HEK293 (cell line): ENCODE data around the gene CLCN7.

ENCODE experiments used
- GLI2 ChIP-seq: fragments of 450-650 bp; formaldehyde crosslinking; IDR thresholded peaks from 2 replicates; pipeline ENCODE4; 2017; ENCODE audit warnings: missing biosample characterization, missing genetic modification characterization, low read depth, borderline replicate concordance
- KLF8 ChIP-seq: fragments of 450-650 bp; formaldehyde crosslinking; IDR thresholded peaks from 2 replicates; pipeline ENCODE4 v1.5.1; 2016; ENCODE audit warnings: missing biosample characterization, missing genetic modification characterization
- PRDM10 ChIP-seq: fragments of 450-650 bp; formaldehyde crosslinking; IDR thresholded peaks from 2 replicates; pipeline ENCODE4 v1.5.1; 2016; ENCODE audit warnings: missing biosample characterization, missing genetic modification characterization
- SP3 ChIP-seq: fragments of 450-650 bp; formaldehyde crosslinking; IDR thresholded peaks from 2 replicates; pipeline ENCODE4 v1.5.1; 2016; ENCODE audit warnings: missing biosample characterization, missing genetic modification characterization
- WT1 ChIP-seq: fragments of 450-650 bp; formaldehyde crosslinking; IDR thresholded peaks from 2 replicates; pipeline ENCODE4 v1.5.1; 2016; ENCODE audit warnings: missing biosample characterization, missing genetic modification characterization
- YY2 ChIP-seq: fragments of 450-650 bp; formaldehyde crosslinking; IDR thresholded peaks from 2 replicates; pipeline ENCODE4 v1.5.1; 2016; ENCODE audit warnings: missing biosample characterization, missing genetic modification characterization
- ZBTB17 ChIP-seq: fragments of 450-650 bp; formaldehyde crosslinking; IDR thresholded peaks from 2 replicates; pipeline ENCODE4 v1.5.1; 2016; ENCODE audit warnings: missing biosample characterization, missing genetic modification characterization
- ZBTB20 ChIP-seq: fragments of 450-650 bp; formaldehyde crosslinking; IDR thresholded peaks from 2 replicates; pipeline ENCODE4 v1.5.1; 2016; ENCODE audit warnings: missing biosample characterization, missing genetic modification characterization
- ZEB2 ChIP-seq: fragments of 450-650 bp; formaldehyde crosslinking; IDR thresholded peaks from 2 replicates; pipeline ENCODE4 v1.5.1; 2016; ENCODE audit warnings: missing biosample characterization, missing genetic modification characterization
- ZNF112 ChIP-seq: fragments of 450-650 bp; formaldehyde crosslinking; IDR thresholded peaks from 2 replicates; pipeline ENCODE4 v1.5.0; 2017; ENCODE audit warnings: missing biosample characterization, missing genetic modification characterization
- ZNF114 ChIP-seq: fragments of 450-650 bp; formaldehyde crosslinking; IDR thresholded peaks from 2 replicates; pipeline ENCODE4 v1.5.0; 2017; ENCODE audit warnings: missing biosample characterization, missing genetic modification characterization
- ZNF140 ChIP-seq: fragments of 450-650 bp; formaldehyde crosslinking; IDR thresholded peaks from 2 replicates; pipeline ENCODE4 v1.5.1; 2016; ENCODE audit warnings: missing biosample characterization, missing genetic modification characterization
- ZNF155 ChIP-seq: fragments of 450-650 bp; formaldehyde crosslinking; IDR thresholded peaks from 2 replicates; pipeline ENCODE4 v1.5.1; 2016; ENCODE audit warnings: missing biosample characterization, missing genetic modification characterization
- ZNF157 ChIP-seq: fragments of 450-650 bp; formaldehyde crosslinking; IDR thresholded peaks from 2 replicates; pipeline ENCODE4 v1.5.1; 2016; ENCODE audit warnings: missing biosample characterization, missing genetic modification characterization
- ZNF16 ChIP-seq: fragments of 450-650 bp; formaldehyde crosslinking; IDR thresholded peaks from 2 replicates; pipeline ENCODE4 v1.5.1; 2016; ENCODE audit warnings: low read depth, missing biosample characterization, missing genetic modification characterization
- ZNF184 ChIP-seq: fragments of 450-650 bp; IDR thresholded peaks from 2 replicates; pipeline ENCODE4 v1.5.1; 2018; ENCODE audit warnings: missing biosample characterization, mild to moderate bottlenecking, missing genetic modification characterization
- ZNF19 ChIP-seq: fragments of 450-650 bp; formaldehyde crosslinking; IDR thresholded peaks from 2 replicates; pipeline ENCODE4; 2016; ENCODE audit warnings: missing biosample characterization, missing genetic modification characterization, low read depth
- ZNF248 ChIP-seq: fragments of 450-650 bp; formaldehyde crosslinking; IDR thresholded peaks from 2 replicates; pipeline ENCODE4 v1.5.1; 2017; ENCODE audit warnings: missing biosample characterization, missing genetic modification characterization
- ZNF449 ChIP-seq: fragments of 450-650 bp; formaldehyde crosslinking; IDR thresholded peaks from 2 replicates; pipeline ENCODE4 v1.5.1; 2017; ENCODE audit warnings: missing biosample characterization, mild to moderate bottlenecking, missing genetic modification characterization, moderate library complexity
- ZNF530 ChIP-seq: fragments of 450-650 bp; formaldehyde crosslinking; IDR thresholded peaks from 2 replicates; pipeline ENCODE4 v1.5.1; 2016; ENCODE audit warnings: low read depth, missing biosample characterization, missing genetic modification characterization
- ZNF555 ChIP-seq: fragments of 450-650 bp; formaldehyde crosslinking; conservative IDR thresholded peaks from 2 replicates; pipeline ENCODE4 v1.5.1; 2017; ENCODE audit warnings: missing biosample characterization, mild to moderate bottlenecking, missing genetic modification characterization, inconsistent platforms
- ZNF560 ChIP-seq: fragments of 450-650 bp; formaldehyde crosslinking; IDR thresholded peaks from 2 replicates; pipeline ENCODE4 v1.5.1; 2017; ENCODE audit warnings: missing biosample characterization, missing genetic modification characterization, borderline replicate concordance
- ZNF600 ChIP-seq: fragments of 450-650 bp; formaldehyde crosslinking; IDR thresholded peaks from 2 replicates; pipeline ENCODE4 v1.5.1; 2016; ENCODE audit warnings: missing biosample characterization, missing genetic modification characterization
- ZNF645 ChIP-seq: fragments of 450-650 bp; formaldehyde crosslinking; IDR thresholded peaks from 2 replicates; pipeline ENCODE4; 2016; ENCODE audit warnings: missing biosample characterization, missing genetic modification characterization
- ZNF660 ChIP-seq: fragments of 450-650 bp; IDR thresholded peaks from 2 replicates; pipeline ENCODE4 v1.5.1; 2018; ENCODE audit warnings: missing biosample characterization, mild to moderate bottlenecking, missing genetic modification characterization
- ZNF704 ChIP-seq: fragments of 450-650 bp; formaldehyde crosslinking; IDR thresholded peaks from 2 replicates; pipeline ENCODE4 v1.5.1; 2016; ENCODE audit warnings: missing biosample characterization, missing genetic modification characterization
- ZNF792 ChIP-seq: fragments of 450-650 bp; formaldehyde crosslinking; IDR thresholded peaks from 2 replicates; pipeline ENCODE4 v1.5.1; 2016; ENCODE audit warnings: missing biosample characterization, missing genetic modification characterization
- ZNF837 ChIP-seq: fragments of 450-650 bp; formaldehyde crosslinking; IDR thresholded peaks from 2 replicates; pipeline ENCODE4 v1.5.1; 2016; ENCODE audit warnings: missing biosample characterization, missing genetic modification characterization
- ZSCAN18 ChIP-seq: fragments of 450-650 bp; formaldehyde crosslinking; IDR thresholded peaks from 2 replicates; pipeline ENCODE4 v1.5.1; 2016; ENCODE audit warnings: missing biosample characterization, missing genetic modification characterization
- ZSCAN5A ChIP-seq: fragments of 450-650 bp; formaldehyde crosslinking; IDR thresholded peaks from 2 replicates; pipeline ENCODE4 v1.5.1; 2016; ENCODE audit warnings: missing biosample characterization, missing genetic modification characterization

Gene CLCN7

GRCh38 chr16:1492923-1493745, 18.3 kb upstream of the CLCN7 start, which contains the start of gene TELO2 (continued):
- TF ChIP-seq ZNF530 (tag by site-specific recombination) (no peak), ZNF184 (tag by site-specific recombination) (no peak), ZBTB20 (tag by site-specific recombination) (peak; percentile 50; the same call in 1 of the 2 replicates), SP3 (tag by site-specific recombination) (peak; percentile 58; the same call in 1 of the 2 replicates), ZNF16 (tag by site-specific recombination) (no peak), ZNF449 (tag by site-specific recombination) (peak; percentile 57; the same call in 1 of the 2 replicates), ZNF157 (tag by site-specific recombination) (no peak), ZEB2 (tag by site-specific recombination) (0 out of 2 replicates have a peak, but pooled peaks have one; percentile 5), PRDM10 (tag by site-specific recombination) (peak; percentile 59; the same call in 1 of the 2 replicates), ZNF704 (tag by site-specific recombination) (no peak), ZNF645 (tag by site-specific recombination) (no peak), YY2 (tag by site-specific recombination) (no peak), ZNF555 (tag by site-specific recombination) (no peak), GLI2 (tag by site-specific recombination) (no peak), ZNF600 (tag by site-specific recombination) (no peak), ZBTB17 (tag by site-specific recombination) (peak; percentile 94), ZSCAN5A (tag by site-specific recombination) (no peak), ZNF114 (tag by site-specific recombination) (no peak), ZNF155 (no peak), ZNF660 (tag by site-specific recombination) (0 out of 2 replicates have a peak, but pooled peaks have one; percentile 59), ZNF248 (tag by site-specific recombination) (no peak), ZNF19 (tag by site-specific recombination) (no peak), ZNF837 (no peak), KLF8 (tag by site-specific recombination) (peak; percentile 61; the same call in 1 of the 2 replicates), ZNF140 (no peak), ZSCAN18 (tag by site-specific recombination) (no peak), ZNF560 (no peak), WT1 (no peak), ZNF112 (no peak), ZNF792 (tag by site-specific recombination) (no peak)
